ENCODE measurements around the gene PLPPR2. TPM values are rescaled to one million over a fixed set of nuclear protein-coding genes. Genes with fewer than 3 reads are reported as not detected.

Gene PLPPR2
- polyA plus RNA-seq, 1 donor from 2014 or later, result 44.1 TPM

DNA sequence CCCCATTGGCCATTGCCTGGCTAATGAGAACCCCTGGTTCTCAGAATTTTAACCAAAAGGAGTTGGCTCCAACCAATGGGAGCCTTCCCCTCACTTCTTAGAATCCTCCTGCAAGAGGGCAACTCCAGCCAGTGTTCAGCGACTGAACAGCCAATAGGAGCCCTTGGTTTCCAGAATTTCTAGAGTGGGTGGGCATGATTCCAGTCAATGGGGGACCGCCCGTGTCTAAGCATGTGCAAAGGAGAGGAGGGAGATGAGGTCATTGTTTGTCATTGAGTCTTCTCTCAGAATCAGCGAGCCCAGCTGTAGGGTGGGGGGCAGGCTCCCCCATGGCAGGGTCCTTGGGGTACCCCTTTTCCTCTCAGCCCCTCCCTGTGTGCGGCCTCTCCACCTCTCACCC, 9.7 kb downstream of the PLPPR2 start:
- Histone ChIP-seq H3K4me3 (ENCODE audit: low read length) (no peak overlapping the region), H3K27me3 (ENCODE audit: insufficient read depth, low read depth, low read length) (no peaks in the 10 kb centered on the region), H3K9me2 (ENCODE audit: insufficient read depth, low read length) (no peaks in the 10 kb centered on the region), H3K9me3 (ENCODE audit: low read length) (no peaks in the 10 kb centered on the region), H3K9ac (ENCODE audit: low read length) (no peak overlapping the region), H3K27ac (ENCODE audit: low read length) (no peak overlapping the region), H3K79me2 (replicated peaks; ENCODE audit: insufficient read depth, low read length) (no peaks in the 10 kb centered on the region), H3K4me2 (ENCODE audit: low read length) (no peak overlapping the region), H2AFZ (ENCODE audit: low read depth, low read length) (no peak overlapping the region), H3K36me3 (ENCODE audit: insufficient read depth, low read length) (peaks cover 5% of the 10 kb centered on the region), H4K20me1 (ENCODE audit: insufficient read depth) (no peaks in the 10 kb centered on the region), H3F3A (ENCODE audit: insufficient read depth, low read length, poor library complexity, severe bottlenecking) (no peaks in the 10 kb centered on the region)
- TF ChIP-seq MXI1 (conservative IDR thresholded peaks at IDR 0.05; ENCODE audit: poor library complexity, severe bottlenecking) (no peak), EP300 (conservative IDR thresholded peaks at IDR 0.05; ENCODE audit: poor library complexity, severe bottlenecking) (no peak), TAF1 (IDR thresholded peaks at IDR 0.05; ENCODE audit: low read depth) (no peak), POLR2AphosphoS5 (IDR thresholded peaks at IDR 0.05) (no peak), REST (IDR thresholded peaks at IDR 0.05; ENCODE audit: borderline replicate concordance) (no peak), SMC3 (conservative IDR thresholded peaks at IDR 0.05; ENCODE audit: poor library complexity) (no peak), RAD21 (conservative IDR thresholded peaks at IDR 0.05) (no peak), EZH2 (IDR thresholded peaks at IDR 0.05; ENCODE audit: borderline replicate concordance, insufficient read depth, low read length, poor library complexity, severe bottlenecking) (no peak), CTCF (IDR thresholded peaks at IDR 0.05; ENCODE audit: poor library complexity, severe bottlenecking) (no peak)

DNA sequence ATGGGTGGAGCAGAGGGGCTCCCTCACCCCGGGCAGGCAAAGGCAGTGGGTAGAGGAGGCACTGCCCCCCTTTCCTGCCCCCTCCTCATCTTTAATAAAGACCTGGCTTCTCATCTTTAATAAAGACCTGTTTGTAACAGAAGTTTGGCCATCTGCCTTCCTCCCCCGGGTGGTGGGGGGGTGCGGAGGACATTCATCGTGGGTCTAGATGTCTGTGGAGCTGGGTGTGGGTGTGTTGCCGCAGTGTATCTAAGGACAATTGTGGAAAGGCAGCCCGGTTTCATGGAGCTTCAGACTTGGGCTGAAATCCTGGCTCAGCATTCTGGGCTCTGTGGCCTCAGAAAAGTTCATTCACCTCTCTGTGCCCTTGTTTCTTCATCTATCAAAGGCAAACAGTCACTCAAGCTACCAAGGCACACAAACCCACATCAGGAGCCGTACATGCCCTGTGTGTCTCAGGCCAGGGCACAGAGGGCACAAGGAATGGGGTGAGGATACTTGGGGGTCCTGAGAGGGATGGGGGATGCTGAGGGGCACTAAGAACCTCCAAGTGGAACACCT, 10.4 kb downstream of the PLPPR2 start:
- Histone ChIP-seq H2AFZ (ENCODE audit: low read depth, low read length) (no peak overlapping the region), H3K27me3 (ENCODE audit: insufficient read depth, low read depth, low read length) (no peaks in the 10 kb centered on the region), H3K9me3 (ENCODE audit: low read length) (no peaks in the 10 kb centered on the region), H4K20me1 (ENCODE audit: insufficient read depth) (no peaks in the 10 kb centered on the region), H3K9ac (ENCODE audit: low read length) (no peak overlapping the region), H3K4me3 (ENCODE audit: low read length) (no peak overlapping the region), H3K4me2 (ENCODE audit: low read length) (no peak overlapping the region), H3F3A (ENCODE audit: insufficient read depth, low read length, poor library complexity, severe bottlenecking) (no peaks in the 10 kb centered on the region), H3K27ac (ENCODE audit: low read length) (no peak overlapping the region), H3K79me2 (replicated peaks; ENCODE audit: insufficient read depth, low read length) (no peaks in the 10 kb centered on the region), H3K36me3 (ENCODE audit: insufficient read depth, low read length) (peaks cover 5% of the 10 kb centered on the region), H3K9me2 (ENCODE audit: insufficient read depth, low read length) (no peaks in the 10 kb centered on the region)
- TF ChIP-seq SMC3 (conservative IDR thresholded peaks at IDR 0.05; ENCODE audit: poor library complexity) (no peak), MXI1 (conservative IDR thresholded peaks at IDR 0.05; ENCODE audit: poor library complexity, severe bottlenecking) (no peak), EZH2 (IDR thresholded peaks at IDR 0.05; ENCODE audit: borderline replicate concordance, insufficient read depth, low read length, poor library complexity, severe bottlenecking) (no peak), REST (IDR thresholded peaks at IDR 0.05; ENCODE audit: borderline replicate concordance) (no peak), EP300 (conservative IDR thresholded peaks at IDR 0.05; ENCODE audit: poor library complexity, severe bottlenecking) (no peak), CTCF (IDR thresholded peaks at IDR 0.05; ENCODE audit: poor library complexity, severe bottlenecking) (no peak), TAF1 (IDR thresholded peaks at IDR 0.05; ENCODE audit: low read depth) (no peak), POLR2AphosphoS5 (IDR thresholded peaks at IDR 0.05) (no peak), RAD21 (conservative IDR thresholded peaks at IDR 0.05) (no peak)
